ENCODE results near the gene CLPSL2.

- TF ChIP-seq, protein P1, sequence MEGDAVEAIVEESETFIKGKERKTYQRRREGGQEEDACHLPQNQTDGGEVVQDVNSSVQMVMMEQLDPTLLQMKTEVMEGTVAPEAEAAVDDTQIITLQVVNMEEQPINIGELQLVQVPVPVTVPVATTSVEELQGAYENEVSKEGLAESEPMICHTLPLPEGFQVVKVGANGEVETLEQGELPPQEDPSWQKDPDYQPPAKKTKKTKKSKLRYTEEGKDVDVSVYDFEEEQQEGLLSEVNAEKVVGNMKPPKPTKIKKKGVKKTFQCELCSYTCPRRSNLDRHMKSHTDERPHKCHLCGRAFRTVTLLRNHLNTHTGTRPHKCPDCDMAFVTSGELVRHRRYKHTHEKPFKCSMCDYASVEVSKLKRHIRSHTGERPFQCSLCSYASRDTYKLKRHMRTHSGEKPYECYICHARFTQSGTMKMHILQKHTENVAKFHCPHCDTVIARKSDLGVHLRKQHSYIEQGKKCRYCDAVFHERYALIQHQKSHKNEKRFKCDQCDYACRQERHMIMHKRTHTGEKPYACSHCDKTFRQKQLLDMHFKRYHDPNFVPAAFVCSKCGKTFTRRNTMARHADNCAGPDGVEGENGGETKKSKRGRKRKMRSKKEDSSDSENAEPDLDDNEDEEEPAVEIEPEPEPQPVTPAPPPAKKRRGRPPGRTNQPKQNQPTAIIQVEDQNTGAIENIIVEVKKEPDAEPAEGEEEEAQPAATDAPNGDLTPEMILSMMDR (IDR thresholded peaks at IDR 0.05; ENCODE audit: insufficient read depth, low read depth, low read length) = no peak
- TF ChIP-seq EZH2 (IDR thresholded peaks at IDR 0.05; ENCODE audit: insufficient read depth, low read length) = no peak
Observed at GRCh38 chr6:35727231-35727934, 49.0 kb upstream of the CLPSL2 start.

All from astrocyte (in vitro differentiated cells and primary cell).